Colonic mucosa (tissue), 4 donors: ENCODE results near the gene TP53I11. TPM values are rescaled to one million over a fixed set of nuclear protein-coding genes. Genes with fewer than 3 reads are reported as not detected.
A peak's percentile ranks its signal among the peaks of the same experiment; 100 is the strongest.

ENCODE experiments used
- DNase-seq: peaks from one replicate; pipeline ENCODE4 v3.0.0-alpha.2; 2020
- H3K27ac ChIP-seq: fragments of 200-600 bp; one replicate; pipeline ENCODE4 v1.8.0; 2021
- H3K27me3 ChIP-seq: fragments of 200-600 bp; one replicate; pipeline ENCODE4 v1.8.0; 2021
- H3K36me3 ChIP-seq: fragments of 200-600 bp; one replicate; pipeline ENCODE4 v1.8.0; 2021
- H3K4me1 ChIP-seq: fragments of 200-600 bp; one replicate; pipeline ENCODE4 v1.8.0; 2021; ENCODE audit warnings: mild to moderate bottlenecking
- H3K4me3 ChIP-seq: fragments of 200-600 bp; one replicate; pipeline ENCODE4 v1.8.0; 2021
- H3K9ac ChIP-seq, 2 donors: one replicate each; pipeline ENCODE4 v1.7.0; 2013; ENCODE audit warnings: control low read depth in 2 of 2, low read depth in 2 of 2, low read length in 2 of 2
- H3K9me3 ChIP-seq: fragments of 200-600 bp; one replicate; pipeline ENCODE4 v1.8.0; 2021
- CTCF ChIP-seq: fragments of 200-600 bp; IDR thresholded peaks from one replicate; pipeline ENCODE4 v1.8.0; 2022; ENCODE audit warnings: antibody characterized with exemption, mild to moderate bottlenecking
- intact Hi-C: fragments of 100-400 bp; cut with DNase I; formaldehyde crosslinking; loops from one replicate; pipeline ENCODE4 v1.14.1; 2022
- total RNA-seq, 2 donors: library from RNA; stranded (reverse); fragmentation: NEBNext Ultra II Directional in 1 of 2; extraction: Animal tissue kit (Norgen Biotek cat#: 25700) in 1 of 2; gene quantifications; one replicate each; pipeline ENCODE4 v1.2.1, GENCODE V29; 2021
- donor health status: healthy.
- donor health status: DM: no; HTN: no; CAD: no.
- donor health status: DM: no; HTN: no; CAD: no.

TP53I11 gene
- total RNA-seq, 2 donors from 2014 or later = 103 to 158 TPM

DNA sequence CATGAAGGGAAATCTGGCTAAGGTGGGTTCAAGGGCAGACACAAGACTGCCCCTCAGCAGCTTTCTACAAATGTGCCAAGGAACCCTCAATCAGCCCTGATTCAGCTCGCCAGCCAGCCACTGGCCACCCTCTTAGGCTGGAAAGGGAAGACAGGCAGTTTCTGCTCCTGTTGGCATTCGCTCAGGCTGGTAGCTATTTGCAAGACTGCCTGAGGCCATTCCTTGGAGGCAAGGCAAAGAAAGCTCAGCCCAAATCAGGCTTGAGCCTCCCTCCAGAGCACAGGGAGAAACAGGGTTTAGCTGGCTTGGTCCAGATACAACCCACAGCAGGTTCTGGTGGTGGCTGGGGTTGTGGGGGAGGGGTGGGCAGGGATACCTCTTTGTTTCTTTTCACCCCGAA is 19.2 kb downstream of the TP53I11 start:
- H3K9me3 ChIP-seq = no peaks in the 10 kb centered on the region
- TF ChIP-seq CTCF = no peak
- intact Hi-C loops = loop anchor here (5.0 kb wide), 1 partner anchor 356 kb away; the partner anchor contains the start of gene SYT13
- no peak overlapping the region for H3K27ac ChIP-seq
- H3K27me3 ChIP-seq = no peaks in the 10 kb centered on the region
- no peak overlapping the region for H3K4me3 ChIP-seq
- no peak overlapping the region for H3K9ac ChIP-seq
- no peaks in the 10 kb centered on the region for H3K4me1 ChIP-seq
- no peaks in the 10 kb centered on the region for H3K36me3 ChIP-seq
- DNase-seq = no peak

- Histone ChIP-seq H3K9me3 (no peaks in the 10 kb centered on the region), H3K4me1 (no peaks in the 10 kb centered on the region), H3K36me3 (no peaks in the 10 kb centered on the region), H3K9ac (no peak overlapping the region), H3K4me3 (no peak overlapping the region), H3K27ac (no peak overlapping the region), H3K27me3 (no peaks in the 10 kb centered on the region)
- intact Hi-C loops = loop anchor here (5.0 kb wide), 1 partner anchor 357 kb away; the partner anchor contains the start of gene SYT13
- TF ChIP-seq CTCF = no peak
- DNase-seq = no peak
These were observed 19.9 kb downstream of the TP53I11 start for GRCh38 chr11:44930588-44931302.

DNA sequence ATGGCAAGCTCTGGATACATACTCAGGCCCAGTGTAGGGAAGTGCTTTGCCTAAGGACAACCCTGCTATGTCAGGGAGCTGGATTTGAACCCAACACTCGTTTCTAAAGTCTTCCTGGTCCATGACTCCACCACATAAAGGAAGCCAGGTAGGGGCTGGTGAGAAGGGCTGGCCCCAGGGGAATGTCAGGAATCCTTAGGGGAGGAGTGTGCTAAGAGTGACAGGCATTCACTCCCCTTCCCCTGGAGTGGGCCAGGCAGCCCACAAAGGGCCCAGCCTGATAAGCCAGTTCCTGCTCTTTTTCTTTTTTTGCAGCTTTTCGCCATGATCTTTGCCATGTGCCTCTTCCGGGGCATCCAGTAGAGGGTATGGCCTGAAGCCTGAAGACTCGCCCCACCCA is 21.9 kb downstream of the TP53I11 start:
- no peaks in the 10 kb centered on the region for H3K27me3 ChIP-seq
- no peak for DNase-seq
- no peak overlapping the region for H3K4me3 ChIP-seq
- no peak overlapping the region for H3K27ac ChIP-seq
- no peak for TF ChIP-seq CTCF
- H3K36me3 ChIP-seq = no peaks in the 10 kb centered on the region
- intact Hi-C loops = loop anchor here (5.0 kb wide), 1 partner anchor 403 kb away; no protein-coding TSS in a partner anchor
- H3K9me3 ChIP-seq = no peaks in the 10 kb centered on the region
- H3K9ac ChIP-seq = no peak overlapping the region
- H3K4me1 ChIP-seq = no peaks in the 10 kb centered on the region

GRCh38 chr11:44928144-44928543 is 22.5 kb downstream of the TP53I11 start:
- Histone ChIP-seq H3K36me3 (no peaks in the 10 kb centered on the region), H3K27ac (no peak overlapping the region), H3K4me1 (no peaks in the 10 kb centered on the region), H3K4me3 (no peak overlapping the region), H3K27me3 (no peaks in the 10 kb centered on the region), H3K9me3 (no peaks in the 10 kb centered on the region), H3K9ac (no peak overlapping the region)
- intact Hi-C loops = loop anchor here (5.0 kb wide), 1 partner anchor 404 kb away; no protein-coding TSS in a partner anchor
- no peak for TF ChIP-seq CTCF
- DNase-seq = no peak

DNA sequence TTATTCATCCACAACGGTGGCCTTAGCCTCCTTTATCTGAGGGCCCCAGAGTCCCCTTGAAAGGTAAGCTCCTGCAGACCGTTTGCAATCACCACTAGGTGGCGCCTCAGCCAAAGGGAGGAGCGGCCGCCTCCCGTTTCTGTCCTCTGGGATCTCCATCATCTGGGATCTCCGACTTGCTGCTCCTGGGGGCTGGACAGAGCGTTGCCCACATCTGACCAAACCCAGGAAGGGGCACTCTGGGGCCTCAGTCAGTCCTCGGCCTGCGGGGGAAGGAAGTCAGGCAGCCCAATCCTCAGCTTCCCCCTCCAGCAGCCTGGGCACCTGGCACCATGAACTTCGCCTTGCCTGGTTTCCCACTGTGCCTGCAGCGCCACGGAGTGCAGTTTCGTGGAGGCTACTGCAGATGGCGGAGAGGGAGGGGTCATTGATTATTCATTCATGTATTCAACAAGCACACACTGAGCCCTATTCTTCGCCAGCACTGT is 23.5 kb downstream of the TP53I11 start:
- no peaks in the 10 kb centered on the region for H3K9me3 ChIP-seq
- DNase-seq = peak; percentile 77
- H3K9ac ChIP-seq = no peak overlapping the region
- TF ChIP-seq CTCF = peak; percentile 84
- H3K27me3 ChIP-seq = no peaks in the 10 kb centered on the region
- intact Hi-C loops = loop anchor here (2.0 to 5.0 kb wide), 2 partner anchors 178 to 405 kb away; no protein-coding TSS in a partner anchor
- no peak overlapping the region for H3K27ac ChIP-seq
- no peaks in the 10 kb centered on the region for H3K36me3 ChIP-seq
- no peaks in the 10 kb centered on the region for H3K4me1 ChIP-seq
- no peak overlapping the region for H3K4me3 ChIP-seq
